ENCODE measurements around the gene GET4. TPM values are rescaled to one million over a fixed set of nuclear protein-coding genes. Genes with fewer than 3 reads are reported as not detected.

GET4 gene
- total and polyA plus RNA-seq, 2 of the 13 experiments (the other 11 are each of a cell fraction or from before 2014, with no cell fraction given): 28.2 to 35.2 TPM

DNA sequence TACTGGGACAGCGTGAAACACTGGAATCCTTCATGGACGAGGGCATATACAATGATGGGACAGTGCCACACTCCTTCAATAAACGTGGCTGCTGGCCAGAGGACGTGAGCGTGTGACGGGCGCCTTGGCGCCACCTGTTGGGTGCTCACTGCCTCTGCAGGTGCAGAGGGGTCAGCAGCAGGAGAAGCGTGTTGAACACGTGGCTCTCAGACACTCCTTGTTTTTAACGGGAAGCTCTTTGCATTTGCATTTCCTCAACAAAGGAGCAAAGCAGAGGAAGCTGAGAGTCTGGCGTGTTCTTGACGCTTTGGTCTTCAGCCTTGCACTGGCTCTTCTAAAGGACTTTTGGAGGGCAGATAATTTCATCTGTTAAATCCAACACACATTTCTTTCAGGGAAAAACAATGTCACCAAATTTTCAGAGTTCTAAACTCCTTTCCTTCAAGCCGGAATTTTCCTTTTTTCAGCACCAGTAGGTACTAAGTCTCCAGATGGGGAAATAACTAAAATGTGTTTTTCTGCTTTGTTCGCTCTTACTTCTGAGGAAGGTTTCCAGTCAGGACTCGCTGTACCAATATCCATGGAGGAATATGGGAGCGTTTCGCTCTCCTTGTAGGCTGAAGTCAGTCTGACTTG is 2.9 kb upstream of the GET4 start (continued):
- peak; percentile 38; the same call in 1 of the 2 replicates for TF ChIP-seq NAIF1 (CRISPR knock-in tag; IDR thresholded peaks at IDR 0.05; ENCODE audit: borderline replicate concordance)
- TF ChIP-seq ZIK1 (CRISPR knock-in tag; IDR thresholded peaks at IDR 0.05; ENCODE audit: borderline replicate concordance, low read depth): peak; percentile 89
- TF ChIP-seq RNF2 (conservative IDR thresholded peaks at IDR 0.05; ENCODE audit: low read depth): peak; percentile 94
- TF ChIP-seq ERF (CRISPR knock-in tag; IDR thresholded peaks at IDR 0.05): peak; percentile 99
- no peak for TF ChIP-seq JDP2 (CRISPR knock-in tag; IDR thresholded peaks at IDR 0.05; ENCODE audit: borderline replicate concordance)
- TF ChIP-seq SRF (IDR thresholded peaks at IDR 0.05; ENCODE audit: low read depth, low read length): no peak
- TF ChIP-seq ZNF142 (CRISPR knock-in tag; IDR thresholded peaks at IDR 0.05): peak; percentile 78; the same call in 1 of the 2 replicates
- no peak for TF ChIP-seq PBX2 (CRISPR knock-in tag; IDR thresholded peaks at IDR 0.05)
- TF ChIP-seq ZFX (CRISPR knock-in tag; IDR thresholded peaks at IDR 0.05; ENCODE audit: low read depth): peak; percentile 65; the same call in 1 of the 2 replicates
- no peak for TF ChIP-seq ZNF512 (CRISPR knock-in tag; IDR thresholded peaks at IDR 0.05)
- TF ChIP-seq KLF15 (CRISPR knock-in tag; IDR thresholded peaks at IDR 0.05; ENCODE audit: borderline replicate concordance): 0 out of 2 replicates have a peak, but pooled peaks have one; percentile 71
- peak; percentile 87; the same call in 1 of the 2 replicates for TF ChIP-seq SIN3A (IDR thresholded peaks at IDR 0.05; ENCODE audit: borderline replicate concordance, low read depth, low read length)
- peak; percentile 95 for TF ChIP-seq TFDP1 (CRISPR knock-in tag; IDR thresholded peaks at IDR 0.05; ENCODE audit: borderline replicate concordance)
- TF ChIP-seq DR1 (CRISPR knock-in tag; IDR thresholded peaks at IDR 0.05): no peak; the same call in 1 of the 2 replicates
- TF ChIP-seq ZNF674 (CRISPR knock-in tag; IDR thresholded peaks at IDR 0.05; ENCODE audit: low read depth): no peak
- peak; percentile 89; the same call in 1 of the 2 replicates for TF ChIP-seq ZNF788 (CRISPR knock-in tag; IDR thresholded peaks at IDR 0.05; ENCODE audit: borderline replicate concordance)
- peak; percentile 94 for TF ChIP-seq SMAD3 (CRISPR knock-in tag; IDR thresholded peaks at IDR 0.05)
- TF ChIP-seq FOXK2 (IDR thresholded peaks at IDR 0.05): peak; percentile 36; the same call in 1 of the 2 replicates
- TF ChIP-seq ZNF747 (CRISPR knock-in tag; IDR thresholded peaks at IDR 0.05; ENCODE audit: borderline replicate concordance): 0 out of 2 replicates have a peak, but pooled peaks have one; percentile 65
- no peak for TF ChIP-seq MBNL3 (CRISPR knock-in tag; conservative IDR thresholded peaks at IDR 0.05)

Data from HepG2 (cell line).